H1 (cell line): Measurements from ENCODE around the gene C2CD3.

Source experiments
- ASH2L ChIP-seq: fragments of 200-600, 300-600 bp; sonication (generic); IDR thresholded peaks from one replicate; pipeline ENCODE4 v1.7.1; 2017; ENCODE audit warnings: low read length
- ATF2 ChIP-seq: IDR thresholded peaks from 2 replicates; pipeline ENCODE4 v1.6.1; 2012; ENCODE audit warnings: low read length, inconsistent platforms
- ATF3 ChIP-seq: IDR thresholded peaks from 2 replicates; pipeline ENCODE4 v1.6.1; 2011; ENCODE audit warnings: low read depth, mild to moderate bottlenecking, low read length; ENCODE audit not compliant: insufficient read depth
- CHD2 ChIP-seq: IDR thresholded peaks from 2 replicates; pipeline ENCODE4 v1.6.1; 2012; ENCODE audit warnings: low read length, improper control_type of control experiment
- CTCF ChIP-seq, 3 experiments: IDR thresholded peaks; 1 replicate in 2 of 3; 2 replicates in 1 of 3; pipeline versions ENCODE4 v1.5.1 to v1.6.1; 2011; ENCODE audit warnings: low read length in 3 of 3, mild to moderate bottlenecking in 3 of 3, inconsistent platforms in 2 of 3, low read depth in 1 of 3, moderate library complexity in 1 of 3; ENCODE audit not compliant: insufficient read depth in 1 of 3; ENCODE audit errors: control extremely low read depth in 1 of 3
- HDAC2 ChIP-seq, 2 experiments: fragments of 300-600 bp in 1 of 2; sonication (generic) in 1 of 2; IDR thresholded peaks; 2 replicates each; pipeline ENCODE4 v1.6.1; 2011 to 2012; ENCODE audit warnings: low read depth in 2 of 2, low read length in 2 of 2, mild to moderate bottlenecking in 2 of 2, moderate library complexity in 2 of 2, borderline replicate concordance in 1 of 2, inconsistent platforms in 1 of 2
- JUN ChIP-seq: IDR thresholded peaks from 2 replicates; pipeline ENCODE4 v1.6.1; 2011; ENCODE audit warnings: low read depth, mild to moderate bottlenecking, improper control_type of control experiment, low read length
- JUND ChIP-seq: IDR thresholded peaks from 2 replicates; pipeline ENCODE4 v1.6.1; 2011; ENCODE audit warnings: mild to moderate bottlenecking, improper control_type of control experiment, low read length
- MAFK ChIP-seq: IDR thresholded peaks from 2 replicates; pipeline ENCODE4 v1.6.1; 2012; ENCODE audit warnings: low read depth, mild to moderate bottlenecking, improper control_type of control experiment, low read length
- SAP30 ChIP-seq: fragments of 300-600 bp; sonication (generic); IDR thresholded peaks from 2 replicates; pipeline ENCODE4 v1.7.1; 2012; ENCODE audit warnings: low read length, moderate library complexity, mild to moderate bottlenecking, inconsistent platforms; ENCODE audit not compliant: insufficient read depth, insufficient replicate concordance
- SP1 ChIP-seq: IDR thresholded peaks from 2 replicates; pipeline ENCODE4 v1.6.1; 2011; ENCODE audit warnings: low read depth, low read length
- SUZ12 ChIP-seq: fragments of 200-600 bp; sonication (generic); IDR thresholded peaks from 2 replicates; pipeline ENCODE4 v1.6.1; 2012; ENCODE audit warnings: mild to moderate bottlenecking, inconsistent platforms, low read length, moderate library complexity, mixed read lengths
- USF2 ChIP-seq: IDR thresholded peaks from 2 replicates; pipeline ENCODE4 v1.6.1; 2011; ENCODE audit warnings: low read length, improper control_type of control experiment
- YY1 ChIP-seq: IDR thresholded peaks from 2 replicates; pipeline ENCODE4 v1.6.1; 2011; ENCODE audit warnings: low read depth, mild to moderate bottlenecking, low read length

GRCh38 chr11:73999581-74000306, 171.1 kb downstream of the C2CD3 start:
- TF ChIP-seq USF2, result no peak
- TF ChIP-seq SAP30, result no peak
- no peak for TF ChIP-seq CTCF (IDR thresholded peaks at IDR 0.05; ENCODE audit: control extremely low read depth in 1 of 3, insufficient read depth in 1 of 3, low read depth in 1 of 3, low read length in 3 of 3)
- no peak for TF ChIP-seq SP1
- no peak for TF ChIP-seq ASH2L
- no peak for TF ChIP-seq HDAC2 (IDR thresholded peaks at IDR 0.05; ENCODE audit: borderline replicate concordance in 1 of 2, low read depth in 2 of 2, low read length in 2 of 2)
- TF ChIP-seq ATF2, result no peak
- no peak for TF ChIP-seq JUN
- no peak for TF ChIP-seq MAFK
- TF ChIP-seq ATF3, result no peak
- TF ChIP-seq CHD2, result no peak
- no peak for TF ChIP-seq JUND
- TF ChIP-seq SUZ12, result no peak
- TF ChIP-seq YY1, result no peak
